8988T (cell line): Measurements from ENCODE around the gene AOC2.
A peak's percentile ranks its signal among the peaks of the same experiment; 100 is the strongest.
"Not testable (repeated sequence)": the region's sequence is repeated elsewhere in the genome, so short reads cannot be mapped to it uniquely, and the experiment has no call there.

ENCODE experiments used
- DNase-seq: peaks from one replicate; pipeline ENCODE4 v3.0.0; 2011

The AOC2 gene

DNA sequence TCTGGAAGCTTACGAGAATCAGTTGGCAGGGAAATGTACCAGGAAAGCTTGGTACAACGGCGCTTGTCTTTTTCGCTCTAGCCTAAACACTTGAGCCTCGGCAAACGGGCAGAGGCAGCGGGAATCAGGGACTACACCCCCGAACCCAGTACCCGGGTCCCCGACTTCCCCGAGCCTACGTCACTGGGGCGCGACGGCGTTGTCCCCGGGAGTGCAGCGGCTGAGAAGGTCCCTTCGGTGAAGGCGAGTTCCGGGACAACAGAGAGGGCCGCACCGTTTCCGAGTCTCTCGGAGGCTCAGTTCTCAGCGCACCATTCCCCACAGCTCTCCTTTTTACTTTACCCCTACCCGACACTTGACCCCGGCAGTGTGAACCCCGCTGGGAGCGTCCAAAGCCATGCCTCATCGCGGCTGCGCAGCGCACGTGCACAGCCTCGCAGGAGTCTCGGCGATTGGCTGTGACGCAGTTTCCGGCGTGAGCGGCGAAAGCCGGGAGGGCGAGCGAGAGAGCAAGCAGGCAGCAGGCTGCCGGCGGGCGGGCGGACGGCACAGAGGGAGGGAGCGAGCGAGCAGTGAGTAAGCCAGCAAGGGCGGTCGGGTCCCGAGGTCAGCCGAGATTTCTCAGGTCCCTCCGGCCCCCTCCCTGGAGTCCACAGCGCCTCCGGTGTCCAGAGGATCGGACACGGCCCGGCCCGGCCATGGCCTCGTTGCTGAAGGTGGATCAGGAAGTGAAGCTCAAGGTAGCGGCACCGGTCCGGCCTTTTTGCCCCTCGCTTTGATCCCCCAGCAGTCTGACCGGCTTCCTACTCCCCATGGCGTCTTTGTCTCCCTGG is 11.2 kb upstream of the AOC2 start, which contains the start of gene PSME3:
Gene PSME3 (plus strand): TSS at position 464 of the 833 bp plus-strand sequence. CDS start 235 bp downstream, at position 699.
- peak; percentile 86 for DNase-seq

DNA sequence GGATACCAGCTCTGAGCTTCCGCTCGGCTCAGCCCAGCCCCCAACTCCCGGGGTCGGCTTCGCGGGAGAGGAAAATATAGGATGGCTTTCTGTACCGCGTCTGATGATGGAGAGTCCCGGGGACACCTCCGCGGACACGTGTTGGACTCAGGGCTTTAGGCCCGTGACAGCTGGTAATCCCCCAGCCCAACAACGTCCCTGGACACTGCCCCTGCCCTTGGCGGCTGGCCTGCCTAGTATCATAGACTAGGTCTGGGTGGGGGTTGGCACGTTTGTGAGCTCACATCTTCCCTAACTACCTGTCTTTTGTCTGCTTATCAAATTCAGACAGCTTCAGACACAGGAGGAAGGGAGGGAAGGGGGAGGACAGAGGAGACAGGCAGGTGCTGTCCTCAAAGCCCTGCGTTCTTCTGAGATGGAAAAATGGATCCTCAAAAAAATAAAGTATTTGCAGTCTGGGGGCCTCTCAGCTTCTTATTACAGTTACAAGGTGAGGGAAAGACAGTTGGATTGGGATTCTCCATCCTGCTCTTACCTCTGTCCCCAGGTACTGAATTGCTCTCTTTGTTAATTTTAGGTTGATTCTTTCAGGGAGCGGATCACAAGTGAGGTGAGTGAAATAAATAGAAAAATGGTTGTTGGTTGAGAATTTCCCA is 10.5 kb upstream of the AOC2 start:
- no peak for DNase-seq

DNA sequence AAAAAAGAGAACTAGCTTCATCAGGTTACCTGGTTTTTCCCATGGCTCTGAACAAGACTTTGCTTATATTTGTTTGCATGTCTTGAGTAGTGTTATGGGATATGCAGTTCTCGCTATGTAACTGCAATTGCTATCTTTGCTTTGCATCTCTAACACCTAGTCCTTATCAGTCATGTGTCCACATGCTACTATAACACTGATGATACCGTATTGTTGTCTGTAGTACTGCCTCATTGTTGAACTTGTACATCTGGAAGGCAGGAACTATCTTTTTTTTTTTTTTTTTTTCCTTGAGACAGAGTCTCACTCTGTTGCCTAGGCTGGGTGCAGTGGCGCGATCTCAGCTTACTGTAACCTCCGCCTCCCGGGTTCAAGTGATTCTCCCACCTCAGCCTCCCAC is 8.6 kb upstream of the AOC2 start:
- DNase-seq: no peak

DNA sequence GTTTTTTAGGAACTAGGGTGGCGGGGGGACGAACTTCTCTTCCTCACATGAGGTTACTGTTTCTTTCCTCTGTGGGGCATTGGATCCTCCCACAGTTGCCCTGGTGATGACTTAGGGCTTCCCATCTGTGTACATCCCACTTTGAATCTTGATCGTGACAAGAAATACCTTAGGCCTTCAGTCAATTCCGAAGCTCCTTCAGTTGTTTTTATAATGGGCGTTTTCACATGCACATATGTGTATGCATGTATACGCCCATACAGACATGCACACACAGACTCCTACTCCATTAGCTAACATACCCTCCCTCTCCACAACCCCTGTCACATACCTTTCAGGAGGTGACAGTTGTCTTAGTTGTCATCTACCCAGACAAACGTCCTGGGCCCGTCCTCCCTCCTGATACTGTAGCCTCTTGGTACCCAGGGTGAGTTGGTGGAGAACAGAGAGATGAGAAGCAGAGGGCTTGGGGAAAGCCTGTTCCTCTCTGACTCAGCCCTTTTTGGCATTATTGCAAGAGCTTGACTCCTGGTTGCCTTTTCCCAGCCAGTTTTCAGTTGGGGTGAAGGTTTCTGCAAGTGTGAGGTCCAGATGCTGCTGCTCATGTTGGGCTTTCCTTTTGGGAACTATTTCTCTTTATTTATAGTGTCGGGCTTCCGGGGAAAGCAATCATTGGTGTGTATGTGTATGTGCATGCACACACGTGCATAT is 2.2 kb upstream of the AOC2 start:
- no peak for DNase-seq

DNA sequence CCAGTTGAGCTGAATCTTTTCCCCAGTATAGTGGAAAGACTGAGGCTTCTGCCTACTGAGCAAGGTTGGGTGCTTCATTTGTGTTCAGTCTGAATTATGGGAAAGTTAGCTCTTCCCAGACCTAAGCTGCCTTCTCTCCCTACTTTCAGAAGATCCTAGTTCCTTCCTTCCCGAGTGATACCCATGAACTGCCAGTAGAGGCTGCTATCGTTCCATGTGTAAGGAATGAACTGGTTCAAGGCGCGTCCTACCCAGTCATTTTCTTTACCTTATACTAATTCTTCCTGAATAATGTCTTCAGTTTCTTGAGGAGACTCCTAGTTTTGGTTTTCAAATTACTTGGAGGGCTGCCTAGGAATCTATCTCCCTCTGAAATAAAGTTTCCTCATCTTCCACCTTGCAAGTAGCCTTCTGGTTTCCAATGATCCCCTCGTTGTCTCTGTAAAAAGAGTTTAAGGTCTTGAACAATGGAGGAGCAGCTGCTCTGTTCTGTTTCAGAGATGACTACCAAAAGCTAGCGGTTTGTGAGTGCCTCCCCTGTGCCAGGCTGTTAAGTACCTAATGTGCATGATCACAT is 934 bp upstream of the AOC2 start:
- DNase-seq: peak; percentile 41

DNA sequence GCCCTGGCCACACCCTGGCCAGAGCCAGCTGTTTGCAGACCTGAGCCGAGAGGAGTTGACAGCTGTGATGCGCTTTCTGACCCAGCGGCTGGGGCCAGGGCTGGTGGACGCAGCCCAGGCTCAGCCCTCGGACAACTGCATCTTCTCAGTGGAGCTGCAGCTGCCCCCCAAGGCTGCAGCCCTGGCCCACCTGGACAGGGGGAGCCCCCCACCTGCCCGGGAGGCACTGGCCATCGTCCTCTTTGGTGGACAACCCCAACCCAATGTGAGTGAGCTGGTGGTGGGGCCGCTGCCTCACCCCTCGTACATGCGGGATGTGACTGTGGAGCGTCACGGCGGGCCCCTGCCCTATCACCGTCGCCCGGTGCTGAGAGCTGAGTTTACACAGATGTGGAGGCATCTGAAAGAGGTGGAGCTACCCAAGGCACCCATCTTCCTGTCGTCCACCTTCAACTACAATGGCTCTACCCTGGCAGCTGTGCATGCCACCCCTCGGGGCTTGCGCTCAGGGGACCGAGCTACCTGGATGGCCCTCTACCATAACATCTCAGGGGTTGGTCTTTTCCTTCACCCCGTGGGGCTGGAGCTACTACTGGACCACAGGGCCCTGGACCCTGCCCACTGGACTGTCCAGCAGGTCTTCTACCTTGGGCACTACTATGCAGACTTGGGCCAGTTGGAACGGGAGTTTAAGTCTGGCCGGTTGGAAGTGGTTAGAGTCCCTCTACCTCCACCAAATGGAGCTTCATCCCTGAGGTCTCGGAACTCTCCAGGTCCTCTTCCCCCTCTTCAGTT is 578 bp downstream of the AOC2 start:
- DNase-seq: no peak

DNA sequence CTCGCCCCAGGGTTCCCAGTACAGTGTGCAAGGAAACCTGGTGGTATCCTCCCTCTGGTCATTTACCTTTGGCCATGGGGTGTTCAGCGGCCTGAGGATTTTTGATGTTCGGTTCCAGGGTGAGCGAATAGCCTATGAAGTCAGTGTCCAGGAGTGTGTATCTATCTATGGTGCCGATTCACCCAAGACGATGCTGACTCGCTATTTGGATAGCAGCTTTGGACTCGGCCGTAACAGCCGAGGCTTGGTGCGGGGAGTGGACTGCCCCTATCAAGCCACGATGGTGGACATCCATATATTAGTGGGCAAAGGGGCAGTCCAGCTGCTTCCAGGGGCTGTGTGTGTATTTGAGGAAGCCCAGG is 1.2 kb downstream of the AOC2 start:
- DNase-seq: no peak

DNA sequence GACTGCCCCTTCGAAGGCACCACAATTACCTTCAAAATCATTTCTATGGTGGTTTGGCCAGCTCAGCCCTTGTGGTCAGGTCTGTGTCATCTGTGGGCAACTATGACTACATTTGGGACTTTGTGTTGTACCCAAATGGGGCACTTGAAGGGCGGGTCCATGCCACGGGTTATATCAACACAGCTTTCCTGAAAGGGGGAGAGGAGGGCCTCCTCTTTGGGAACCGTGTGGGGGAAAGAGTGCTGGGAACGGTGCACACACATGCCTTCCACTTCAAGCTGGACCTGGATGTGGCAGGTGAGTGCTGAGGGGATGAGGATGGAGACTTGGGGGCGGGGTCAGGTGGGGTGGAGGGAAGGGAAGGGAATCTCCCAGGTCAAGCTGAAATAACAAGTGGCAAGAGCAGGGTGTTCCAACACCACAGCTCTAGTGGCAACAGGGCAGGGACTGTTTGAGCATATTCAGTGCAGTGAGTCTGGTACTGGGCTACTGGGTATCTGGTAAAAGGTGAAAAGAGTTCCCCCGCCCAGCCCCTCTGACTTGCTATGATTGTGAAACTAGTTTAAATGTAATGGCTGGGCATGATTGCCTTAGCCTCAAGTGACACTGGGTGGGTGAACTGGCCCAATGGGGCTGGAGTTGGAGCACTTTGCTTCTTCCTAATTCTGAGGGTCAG is 1.7 kb downstream of the AOC2 start:
- no peak for DNase-seq

DNA sequence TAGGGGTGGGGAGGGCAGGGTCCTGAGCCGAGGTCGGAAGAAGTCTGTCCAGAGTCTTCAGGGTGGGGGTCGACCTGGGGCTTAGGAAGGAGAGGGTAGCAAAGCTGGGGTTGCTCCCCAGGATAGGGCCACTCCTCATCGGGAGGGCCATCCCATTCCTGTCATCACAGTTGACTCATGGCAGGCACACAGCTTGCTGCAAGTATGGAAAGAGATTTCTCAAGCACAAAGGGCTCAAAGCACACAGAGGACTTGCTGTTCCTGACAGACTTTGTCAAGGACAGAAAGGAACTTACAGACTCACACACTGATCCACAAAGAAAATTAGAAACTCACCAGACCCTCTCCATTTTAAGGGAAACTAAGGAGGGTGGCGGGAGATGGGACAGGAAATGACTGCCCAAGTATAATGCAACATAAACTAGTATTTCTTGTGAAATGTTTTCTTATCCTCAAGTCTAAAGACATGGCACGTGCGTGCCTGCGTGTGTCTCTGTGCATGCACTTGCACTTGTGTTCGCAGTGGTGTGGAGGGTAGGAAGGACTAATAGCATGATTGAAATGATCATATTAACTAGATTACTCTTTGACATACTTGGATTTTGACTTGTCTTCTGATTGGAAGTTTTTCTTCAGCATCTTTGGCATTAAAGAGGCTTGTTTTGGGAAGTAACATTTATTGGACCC is 2.4 kb downstream of the AOC2 start:
- DNase-seq: no peak

DNA sequence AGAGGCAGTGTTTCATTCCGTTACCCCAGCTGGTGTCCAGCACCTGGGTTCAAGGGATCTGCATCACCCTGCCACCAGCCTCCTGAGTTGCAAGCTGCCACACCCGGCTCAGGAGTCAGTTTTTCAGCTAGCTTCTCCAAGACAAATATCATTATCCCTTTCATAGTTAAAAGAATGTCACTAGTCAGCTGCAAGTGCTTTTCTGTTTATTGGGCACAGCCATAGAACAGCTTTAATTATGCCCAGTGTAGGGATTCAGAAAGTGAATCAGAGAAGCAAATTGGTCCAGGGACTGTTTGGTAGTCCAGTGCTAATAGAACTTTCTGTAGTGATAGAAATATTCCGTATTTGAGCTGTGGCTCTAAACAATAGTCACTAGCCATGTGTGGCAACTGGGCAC is 3.7 kb downstream of the AOC2 start:
- no peak for DNase-seq

DNA sequence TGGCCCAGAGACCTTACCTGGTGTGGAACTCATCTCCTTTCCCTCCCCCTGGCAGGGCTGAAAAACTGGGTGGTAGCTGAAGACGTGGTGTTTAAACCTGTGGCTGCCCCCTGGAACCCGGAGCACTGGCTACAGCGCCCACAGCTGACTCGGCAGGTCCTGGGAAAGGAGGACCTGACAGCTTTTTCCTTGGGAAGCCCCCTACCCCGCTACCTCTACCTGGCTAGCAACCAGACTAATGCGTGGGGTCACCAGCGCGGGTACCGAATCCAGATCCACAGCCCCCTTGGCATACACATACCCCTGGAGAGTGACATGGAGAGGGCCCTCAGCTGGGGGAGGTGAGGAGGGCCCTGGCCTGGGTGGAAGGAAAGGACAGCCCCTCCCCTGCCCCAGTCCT is 4.7 kb downstream of the AOC2 start:
- DNase-seq: no peak

DNA sequence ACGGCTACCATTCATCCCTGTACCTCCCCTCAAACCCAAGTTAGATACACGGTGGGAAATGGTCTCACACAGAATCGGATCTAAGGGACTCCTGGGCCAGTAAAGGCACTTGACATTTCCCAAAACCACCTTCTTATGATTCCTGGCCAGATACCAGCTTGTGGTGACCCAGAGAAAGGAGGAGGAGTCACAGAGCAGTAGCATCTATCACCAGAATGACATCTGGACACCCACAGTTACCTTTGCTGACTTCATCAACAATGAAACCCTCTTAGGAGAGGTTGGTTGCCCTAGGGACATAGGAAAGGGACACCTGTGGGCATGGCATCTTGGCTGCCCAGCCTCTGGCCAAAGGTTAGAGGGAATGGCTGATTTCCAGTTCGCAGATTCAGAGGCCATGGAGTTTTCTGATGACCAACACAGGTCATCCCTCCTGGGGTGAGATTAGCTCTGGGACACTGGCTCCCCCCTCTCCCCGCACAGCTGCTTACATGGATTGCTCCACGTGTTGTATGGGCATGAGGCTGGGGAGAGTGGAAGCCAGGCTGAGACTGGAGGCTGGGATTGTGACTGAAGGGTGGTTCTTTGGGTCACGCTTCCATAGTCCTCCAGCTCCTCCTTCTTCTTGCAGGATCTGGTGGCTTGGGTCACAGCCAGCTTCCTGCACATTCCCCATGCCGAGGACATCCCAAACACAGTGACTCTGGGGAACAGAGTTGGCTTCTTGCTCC is 5.2 kb downstream of the AOC2 start:
- no peak for DNase-seq

DNA sequence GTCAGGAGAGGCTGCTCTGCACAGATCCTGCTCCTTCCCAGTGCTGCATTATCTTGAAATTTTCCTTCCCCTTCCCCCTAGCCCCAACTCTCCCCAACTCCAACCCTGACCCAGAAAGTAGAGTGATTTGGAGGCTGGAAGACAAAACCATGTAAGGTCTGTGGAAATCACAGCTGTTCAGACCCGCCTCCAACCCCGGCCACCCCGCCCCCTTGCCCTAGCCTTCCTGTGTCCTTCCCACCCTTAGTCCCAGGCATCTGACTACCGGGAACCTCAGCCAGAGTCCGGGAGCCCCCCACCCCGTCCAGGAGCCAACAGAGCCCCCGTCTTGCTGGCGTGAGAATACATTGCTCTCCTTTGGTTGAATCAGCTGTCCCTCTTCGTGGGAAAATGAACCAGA is 6.6 kb downstream of the AOC2 start, which contains the start of gene AOC3:
Gene AOC3 (plus strand): TSS at position 246 of the 400 bp plus-strand sequence. CDS start 145 bp downstream, at position 391.
- no peak for DNase-seq

DNA sequence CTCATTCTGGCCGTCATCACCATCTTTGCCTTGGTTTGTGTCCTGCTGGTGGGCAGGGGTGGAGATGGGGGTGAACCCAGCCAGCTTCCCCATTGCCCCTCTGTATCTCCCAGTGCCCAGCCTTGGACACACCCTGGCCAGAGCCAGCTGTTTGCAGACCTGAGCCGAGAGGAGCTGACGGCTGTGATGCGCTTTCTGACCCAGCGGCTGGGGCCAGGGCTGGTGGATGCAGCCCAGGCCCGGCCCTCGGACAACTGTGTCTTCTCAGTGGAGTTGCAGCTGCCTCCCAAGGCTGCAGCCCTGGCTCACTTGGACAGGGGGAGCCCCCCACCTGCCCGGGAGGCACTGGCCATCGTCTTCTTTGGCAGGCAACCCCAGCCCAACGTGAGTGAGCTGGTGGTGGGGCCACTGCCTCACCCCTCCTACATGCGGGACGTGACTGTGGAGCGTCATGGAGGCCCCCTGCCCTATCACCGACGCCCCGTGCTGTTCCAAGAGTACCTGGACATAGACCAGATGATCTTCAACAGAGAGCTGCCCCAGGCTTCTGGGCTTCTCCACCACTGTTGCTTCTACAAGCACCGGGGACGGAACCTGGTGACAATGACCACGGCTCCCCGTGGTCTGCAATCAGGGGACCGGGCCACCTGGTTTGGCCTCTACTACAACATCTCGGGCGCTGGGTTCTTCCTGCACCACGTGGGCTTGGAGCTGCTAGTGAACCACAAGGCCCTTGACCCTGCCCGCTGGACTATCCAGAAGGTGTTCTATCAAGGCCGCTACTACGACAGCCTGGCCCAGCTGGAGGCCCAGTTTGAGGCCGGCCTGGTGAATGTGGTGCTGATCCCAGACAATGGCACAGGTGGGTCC is 7.2 kb downstream of the AOC2 start:
- not testable (repeated sequence) for DNase-seq

DNA sequence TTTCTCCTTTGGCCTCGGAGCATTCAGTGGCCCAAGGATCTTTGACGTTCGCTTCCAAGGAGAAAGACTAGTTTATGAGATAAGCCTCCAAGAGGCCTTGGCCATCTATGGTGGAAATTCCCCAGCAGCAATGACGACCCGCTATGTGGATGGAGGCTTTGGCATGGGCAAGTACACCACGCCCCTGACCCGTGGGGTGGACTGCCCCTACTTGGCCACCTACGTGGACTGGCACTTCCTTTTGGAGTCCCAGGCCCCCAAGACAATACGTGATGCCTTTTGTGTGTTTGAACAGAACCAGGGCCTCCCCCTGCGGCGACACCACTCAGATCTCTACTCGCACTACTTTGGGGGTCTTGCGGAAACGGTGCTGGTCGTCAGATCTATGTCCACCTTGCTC is 8.0 kb downstream of the AOC2 start:
- DNase-seq: no peak

DNA sequence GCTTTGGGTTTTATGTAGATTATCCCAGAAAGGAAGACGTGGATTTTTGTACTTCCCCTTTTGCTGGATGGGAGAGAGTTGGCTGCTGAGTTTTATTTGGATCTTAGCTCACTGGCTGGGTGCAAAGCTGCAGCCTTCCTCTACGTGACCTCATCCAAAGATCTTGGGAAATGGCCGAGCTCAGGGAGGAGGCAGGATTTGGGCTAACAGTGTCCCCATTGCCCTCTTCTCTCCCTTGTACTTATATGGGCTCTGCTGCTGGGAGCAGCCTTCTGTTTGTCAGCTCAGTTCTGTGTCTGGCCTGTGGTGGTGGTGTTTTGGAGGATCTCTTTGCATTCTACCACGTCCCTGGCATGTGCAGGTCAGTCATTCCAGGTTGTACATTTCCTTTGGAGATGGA is 8.6 kb downstream of the AOC2 start:
- no peak for DNase-seq

DNA sequence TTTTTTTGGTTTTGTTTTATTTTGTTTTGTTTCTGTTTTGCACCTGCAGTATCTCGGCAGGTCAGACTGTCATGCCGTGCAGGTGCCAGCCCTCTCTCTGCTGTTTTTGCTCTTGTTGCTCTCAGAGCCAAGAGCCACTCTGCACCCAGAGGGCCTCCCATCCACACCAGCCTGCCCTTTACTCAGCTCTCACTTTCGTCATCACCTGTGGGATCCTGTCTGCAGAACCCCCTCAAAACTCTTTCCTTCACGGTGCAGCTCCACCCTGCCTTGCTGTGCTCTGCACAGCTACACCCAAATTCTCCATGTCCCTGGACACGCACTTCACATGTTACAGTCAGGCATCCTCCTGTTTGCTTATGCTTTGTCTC is 9.2 kb downstream of the AOC2 start:
- DNase-seq: no peak

DNA sequence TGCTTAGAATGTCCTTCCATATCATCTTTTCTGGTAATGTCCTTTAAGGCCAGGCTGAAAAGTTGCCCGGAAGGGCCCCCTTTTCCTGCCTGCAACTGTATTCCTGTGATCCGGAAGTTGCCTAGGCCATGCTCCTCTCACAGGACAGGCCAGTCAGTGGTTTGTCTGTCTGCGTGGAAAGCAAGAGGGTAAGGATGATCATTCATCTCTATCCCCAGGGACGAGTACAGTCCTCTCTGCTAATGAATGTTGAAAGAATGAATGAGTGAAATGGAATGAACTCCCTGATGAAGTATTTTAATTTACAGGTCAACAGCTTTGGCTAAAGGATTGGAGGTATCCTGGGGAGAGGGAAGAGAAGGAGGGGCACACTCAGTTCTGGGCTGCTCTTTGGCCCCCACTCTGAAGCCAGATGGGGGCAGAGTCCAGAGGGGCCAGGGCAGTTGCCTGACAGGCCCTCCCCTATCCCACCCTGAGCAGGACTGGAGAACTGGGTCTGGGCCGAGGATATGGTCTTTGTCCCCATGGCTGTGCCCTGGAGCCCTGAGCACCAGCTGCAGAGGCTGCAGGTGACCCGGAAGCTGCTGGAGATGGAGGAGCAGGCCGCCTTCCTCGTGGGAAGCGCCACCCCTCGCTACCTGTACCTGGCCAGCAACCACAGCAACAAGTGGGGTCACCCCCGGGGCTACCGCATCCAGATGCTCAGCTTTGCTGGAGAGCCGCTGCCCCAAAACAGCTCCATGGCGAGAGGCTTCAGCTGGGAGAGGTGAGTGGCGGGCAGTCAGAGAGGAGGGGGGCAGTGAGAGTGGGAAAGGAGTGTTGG is 9.8 kb downstream of the AOC2 start:
- DNase-seq: no peak
